Keratinocyte (primary cell): ENCODE results near the gene PRDX5.

Experiments
- EZH2 ChIP-seq: IDR thresholded peaks from one replicate; pipeline ENCODE4 v1.6.1; 2012; ENCODE audit warnings: inconsistent platforms, mild to moderate bottlenecking, low read length, moderate library complexity
- TF ChIP-seq, protein P1 (sequence below), 3 experiments: IDR thresholded peaks in 1 of 3; conservative IDR thresholded peaks in 1 of 3; optimal IDR thresholded peaks in 1 of 3; 2 replicates in 2 of 3; 3 replicates in 1 of 3; pipeline versions ENCODE3 to v1.5.1; 2011; ENCODE audit warnings: low read length in 3 of 3, mild to moderate bottlenecking in 3 of 3, moderate library complexity in 2 of 3, control low read depth in 1 of 3, inconsistent platforms in 1 of 3; ENCODE audit not compliant: insufficient read depth in 2 of 3; ENCODE audit errors: extremely low read depth in 1 of 3

DNA sequence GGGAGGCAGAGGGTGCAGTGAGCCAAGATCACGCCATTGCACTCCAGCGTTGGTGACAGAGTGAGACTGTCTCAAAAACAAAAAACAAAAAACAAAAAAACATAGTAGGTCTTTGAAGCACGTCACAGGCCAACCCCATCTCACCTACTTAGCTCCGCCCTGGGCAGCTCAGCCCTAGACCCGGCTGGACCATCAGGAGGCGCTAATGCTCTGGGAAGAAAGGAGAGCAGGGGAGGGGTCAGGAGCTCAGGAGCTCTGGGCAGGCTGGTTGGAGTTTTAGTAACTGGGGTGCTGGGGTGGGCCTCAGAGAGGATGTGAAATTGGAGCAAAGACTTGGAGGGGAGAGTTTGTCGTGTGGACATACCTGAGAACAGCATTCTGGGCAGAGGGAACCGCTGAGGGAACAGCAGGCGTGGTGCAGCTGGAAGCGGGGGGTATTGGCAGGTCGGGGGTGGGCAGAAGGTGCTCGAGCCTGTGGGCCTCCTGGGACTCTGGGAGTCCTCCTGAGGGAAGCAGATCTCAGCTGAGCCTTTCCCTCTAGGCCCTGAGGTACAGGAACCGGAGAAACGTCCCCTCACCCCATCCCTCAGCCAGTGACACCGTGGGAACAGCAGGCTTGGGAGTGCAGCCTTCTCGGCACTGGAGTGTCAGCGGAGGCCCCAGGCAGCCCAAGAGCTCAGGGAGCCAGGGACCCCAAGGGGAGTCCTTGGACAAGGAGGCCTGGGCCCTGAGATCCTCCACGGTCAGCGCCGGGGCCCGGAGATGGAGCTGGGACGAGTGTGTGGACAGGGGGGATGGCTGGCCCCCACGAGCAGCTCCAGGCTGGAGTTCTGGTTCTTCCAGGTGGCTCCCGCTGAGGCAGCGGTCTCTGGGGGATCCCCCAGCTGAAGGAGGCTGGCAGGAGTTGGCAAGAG is 38.8 kb downstream of the PRDX5 start:
- TF ChIP-seq, protein P1, sequence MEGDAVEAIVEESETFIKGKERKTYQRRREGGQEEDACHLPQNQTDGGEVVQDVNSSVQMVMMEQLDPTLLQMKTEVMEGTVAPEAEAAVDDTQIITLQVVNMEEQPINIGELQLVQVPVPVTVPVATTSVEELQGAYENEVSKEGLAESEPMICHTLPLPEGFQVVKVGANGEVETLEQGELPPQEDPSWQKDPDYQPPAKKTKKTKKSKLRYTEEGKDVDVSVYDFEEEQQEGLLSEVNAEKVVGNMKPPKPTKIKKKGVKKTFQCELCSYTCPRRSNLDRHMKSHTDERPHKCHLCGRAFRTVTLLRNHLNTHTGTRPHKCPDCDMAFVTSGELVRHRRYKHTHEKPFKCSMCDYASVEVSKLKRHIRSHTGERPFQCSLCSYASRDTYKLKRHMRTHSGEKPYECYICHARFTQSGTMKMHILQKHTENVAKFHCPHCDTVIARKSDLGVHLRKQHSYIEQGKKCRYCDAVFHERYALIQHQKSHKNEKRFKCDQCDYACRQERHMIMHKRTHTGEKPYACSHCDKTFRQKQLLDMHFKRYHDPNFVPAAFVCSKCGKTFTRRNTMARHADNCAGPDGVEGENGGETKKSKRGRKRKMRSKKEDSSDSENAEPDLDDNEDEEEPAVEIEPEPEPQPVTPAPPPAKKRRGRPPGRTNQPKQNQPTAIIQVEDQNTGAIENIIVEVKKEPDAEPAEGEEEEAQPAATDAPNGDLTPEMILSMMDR (optimal IDR thresholded peaks at IDR 0.05 in 1 of 3, IDR thresholded peaks at IDR 0.05 in 1 of 3, conservative IDR thresholded peaks at IDR 0.05 in 1 of 3; ENCODE audit: extremely low read depth in 1 of 3, insufficient read depth in 2 of 3, low read length in 3 of 3) = peak in 2 of 3 experiments; percentile 51 to 57
- no peak for TF ChIP-seq EZH2
